ENCODE results near the gene TIGAR. TPM values are rescaled to one million over a fixed set of nuclear protein-coding genes. Genes with fewer than 3 reads are reported as not detected.

Gene TIGAR
- total and polyA plus RNA-seq, 2 of the 8 experiments (the other 6 are each of a cell fraction or from before 2014, with no cell fraction given), result 3.8 to 26.4 TPM

- no peaks in the 10 kb centered on the region for H3K9me3 ChIP-seq (ENCODE audit: insufficient read depth in 2 of 2, low read depth in 1 of 2, low read length in 1 of 2)
- H3K4me1 ChIP-seq (replicated peaks in 1 of 4; ENCODE audit: control insufficient read depth in 3 of 4, insufficient read depth in 4 of 4, low read length in 3 of 4), result peaks cover 0 to 18% (median 10%) of the 10 kb centered on the region in 4 experiments
- no peak for DNase-seq (ENCODE audit: low read depth in 1 of 2, low spot score in 2 of 2)
- H3K23ac ChIP-seq (ENCODE audit: insufficient read length), result no peak overlapping the region
- H3K4me3 ChIP-seq (ENCODE audit: extremely low read depth in 1 of 4, insufficient read depth in 2 of 4, low read depth in 3 of 4, low read length in 4 of 4), result no peak overlapping the region
- CTCF ChIA-PET (ENCODE audit: partially characterized antibody), result interaction anchor here (0.7 to 6.7 kb wide), 15 partner anchors 9 to 1000 kb away, joined by 3 to 52 read pairs (median 5); no protein-coding TSS in a partner anchor
- no peak overlapping the region for H3K56ac ChIP-seq (replicated peaks; ENCODE audit: insufficient read length, low read depth, low read length)
- FAIRE-seq, result no peak
- POLR2A ChIA-PET (ENCODE audit: partially characterized antibody), result interaction anchor here (0.6 to 29.3 kb wide), 11 partner anchors 9 to 254 kb away, joined by 3 to 531 read pairs (median 4); no protein-coding TSS in a partner anchor
- H3K14ac ChIP-seq (ENCODE audit: insufficient read length), result no peak overlapping the region
- no peak overlapping the region for H3K9ac ChIP-seq (replicated peaks in 1 of 4; ENCODE audit: extremely low read depth in 1 of 4, low read depth in 3 of 4, low read length in 3 of 4)
- no peak overlapping the region for H2BK15ac ChIP-seq (ENCODE audit: low read length)
- H3K23me2 ChIP-seq (ENCODE audit: low read depth, low read length), result peaks cover 3% of the 10 kb centered on the region; the same call in 1 of the 2 replicates
- 95% methylated on average over 10 of the region's 10 CpGs; no CpG with 5 or more reads in 1 of the 2 experiments for WGBS, 2 experiments (ENCODE audit: extremely low coverage in 1 of 2, insufficient coverage in 1 of 2, insufficient read length in 1 of 2, insufficient replicate concordance in 2 of 2, low coverage in 1 of 2, low lambda C conversion rate in 2 of 2, missing lambda C conversion rate in 1 of 2)
- no peak overlapping the region for H3K4ac ChIP-seq (replicated peaks; ENCODE audit: insufficient read length, low read depth, low read length)
- no peak overlapping the region for H4K5ac ChIP-seq (ENCODE audit: insufficient read length, low read depth, low read length)
- H3K79me1 ChIP-seq (ENCODE audit: low read depth, low read length), result peaks cover 13% of the 10 kb centered on the region; the same call in 1 of the 2 replicates
- H3K27ac ChIP-seq (ENCODE audit: low read depth, low read length), result no peak overlapping the region
- peaks cover 18 to 54% of the 10 kb centered on the region in 2 experiments for H4K20me1 ChIP-seq (replicated peaks in 1 of 2; ENCODE audit: control insufficient read depth in 1 of 2, insufficient read depth in 2 of 2, low read length in 2 of 2)
- peaks cover 6 to 97% of the 10 kb centered on the region in 2 experiments; a peak in 3 of 4 replicates for H3K79me2 ChIP-seq (ENCODE audit: control insufficient read depth in 1 of 2, insufficient read depth in 2 of 2, low read length in 2 of 2)
- no peak overlapping the region for H2BK120ac ChIP-seq (replicated peaks; ENCODE audit: low read depth, low read length)
- H4K8ac ChIP-seq (ENCODE audit: extremely low read depth, insufficient read depth, low read length), result no peak overlapping the region
- no peaks in the 10 kb centered on the region for H3K27me3 ChIP-seq (replicated peaks in 1 of 4; ENCODE audit: control insufficient read depth in 3 of 4, extremely low read depth in 1 of 4, insufficient read depth in 3 of 4, low read length in 3 of 4)
- H3K36me3 ChIP-seq (ENCODE audit: control insufficient read depth in 2 of 4, insufficient read depth in 4 of 4, low read length in 3 of 4), result peaks cover 48 to 82% (median 70%) of the 10 kb centered on the region in 4 experiments
- no peak overlapping the region for H2AK5ac ChIP-seq (ENCODE audit: low read depth, low read length)
- H3K18ac ChIP-seq (ENCODE audit: extremely low read depth, low read length), result no peak overlapping the region
- H4K91ac ChIP-seq (replicated peaks; ENCODE audit: insufficient read length, low read length), result no peak overlapping the region
- no peak overlapping the region for H3K4me2 ChIP-seq (ENCODE audit: insufficient read depth in 1 of 2, low read depth in 2 of 2, low read length in 2 of 2)
- H2BK20ac ChIP-seq (ENCODE audit: low read length), result no peak overlapping the region
- H2AFZ ChIP-seq (ENCODE audit: low read length), result no peak overlapping the region
- no peak overlapping the region; the same call in 1 of the 2 replicates for H2BK5ac ChIP-seq (ENCODE audit: low read depth, low read length)
- no peak overlapping the region for H2BK12ac ChIP-seq (ENCODE audit: low read depth, low read length)
- TF ChIP-seq, protein P1, sequence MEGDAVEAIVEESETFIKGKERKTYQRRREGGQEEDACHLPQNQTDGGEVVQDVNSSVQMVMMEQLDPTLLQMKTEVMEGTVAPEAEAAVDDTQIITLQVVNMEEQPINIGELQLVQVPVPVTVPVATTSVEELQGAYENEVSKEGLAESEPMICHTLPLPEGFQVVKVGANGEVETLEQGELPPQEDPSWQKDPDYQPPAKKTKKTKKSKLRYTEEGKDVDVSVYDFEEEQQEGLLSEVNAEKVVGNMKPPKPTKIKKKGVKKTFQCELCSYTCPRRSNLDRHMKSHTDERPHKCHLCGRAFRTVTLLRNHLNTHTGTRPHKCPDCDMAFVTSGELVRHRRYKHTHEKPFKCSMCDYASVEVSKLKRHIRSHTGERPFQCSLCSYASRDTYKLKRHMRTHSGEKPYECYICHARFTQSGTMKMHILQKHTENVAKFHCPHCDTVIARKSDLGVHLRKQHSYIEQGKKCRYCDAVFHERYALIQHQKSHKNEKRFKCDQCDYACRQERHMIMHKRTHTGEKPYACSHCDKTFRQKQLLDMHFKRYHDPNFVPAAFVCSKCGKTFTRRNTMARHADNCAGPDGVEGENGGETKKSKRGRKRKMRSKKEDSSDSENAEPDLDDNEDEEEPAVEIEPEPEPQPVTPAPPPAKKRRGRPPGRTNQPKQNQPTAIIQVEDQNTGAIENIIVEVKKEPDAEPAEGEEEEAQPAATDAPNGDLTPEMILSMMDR (IDR thresholded peaks at IDR 0.05; ENCODE audit: control extremely low read depth in 1 of 3, insufficient read depth in 1 of 3, low read depth in 1 of 3, low read length in 3 of 3), result no peak
- TF ChIP-seq GABPA (IDR thresholded peaks at IDR 0.05; ENCODE audit: borderline replicate concordance, insufficient read depth, low read length) (no peak), RFX5 (IDR thresholded peaks at IDR 0.05; ENCODE audit: borderline replicate concordance, low read depth, low read length) (no peak), CHD2 (IDR thresholded peaks at IDR 0.05; ENCODE audit: low read length) (no peak), SAP30 (IDR thresholded peaks at IDR 0.05; ENCODE audit: insufficient read depth, insufficient replicate concordance, low read length) (no peak), YY1 (IDR thresholded peaks at IDR 0.05; ENCODE audit: low read depth, low read length) (no peak), SIRT6 (IDR thresholded peaks at IDR 0.05; ENCODE audit: low read length) (no peak), BCL11A (IDR thresholded peaks at IDR 0.05; ENCODE audit: low read depth in 2 of 2, low read length in 2 of 2) (no peak), SRF (IDR thresholded peaks at IDR 0.05; ENCODE audit: low read depth, low read length) (no peak)
- TF ChIP-seq, protein P2, sequence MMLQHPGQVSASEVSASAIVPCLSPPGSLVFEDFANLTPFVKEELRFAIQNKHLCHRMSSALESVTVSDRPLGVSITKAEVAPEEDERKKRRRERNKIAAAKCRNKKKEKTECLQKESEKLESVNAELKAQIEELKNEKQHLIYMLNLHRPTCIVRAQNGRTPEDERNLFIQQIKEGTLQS (IDR thresholded peaks at IDR 0.05; ENCODE audit: insufficient read depth, low read depth, low read length), result no peak
These were observed 41.8 kb upstream of the TIGAR start for GRCh38 chr12:4279198-4279690.
